Astrocyte (in vitro differentiated cells and primary cell): Measurements from ENCODE around the gene MARVELD3. TPM values are rescaled to one million over a fixed set of nuclear protein-coding genes. Genes with fewer than 3 reads are reported as not detected.

Experiments used
- DNase-seq: peaks from one replicate; pipeline ENCODE4 v3.0.0-alpha.2; 2010; ENCODE audit warnings: low read depth
- FAIRE-seq: peaks from 2 replicates; lab custom pipeline; 2011; peaks lifted over from hg19 to GRCh38; lab: Jason Lieb, UNC
- H2AFZ ChIP-seq: 2 replicates; pipeline ENCODE4 v1.6.0; 2012; ENCODE audit warnings: low read depth, low read length, inconsistent platforms
- H3K27ac ChIP-seq: 2 replicates; pipeline ENCODE4 v1.5.1; 2011; ENCODE audit warnings: low read depth, low read length, inconsistent platforms
- H3K27me3 ChIP-seq: 2 replicates; pipeline ENCODE4 v1.6.0; 2011; ENCODE audit warnings: low read length, inconsistent platforms; ENCODE audit not compliant: insufficient read depth
- H3K36me3 ChIP-seq: 2 replicates; pipeline ENCODE4 v1.5.1; 2011; ENCODE audit warnings: low read length, inconsistent platforms; ENCODE audit not compliant: insufficient read depth
- H3K4me1 ChIP-seq: 2 replicates; pipeline ENCODE4 v1.5.1; 2011; ENCODE audit warnings: low read length, inconsistent platforms; ENCODE audit not compliant: insufficient read depth
- H3K4me2 ChIP-seq: 2 replicates; pipeline ENCODE4 v1.6.0; 2012; ENCODE audit warnings: low read length, inconsistent platforms
- H3K4me3 ChIP-seq: 2 replicates; pipeline ENCODE4 v1.5.1; 2011; ENCODE audit warnings: low read depth, mild to moderate bottlenecking, low read length, inconsistent platforms; ENCODE audit not compliant: insufficient read depth
- H3K79me2 ChIP-seq: 2 replicates; pipeline ENCODE4 v1.6.0; 2012; ENCODE audit warnings: mild to moderate bottlenecking, low read length, inconsistent platforms; ENCODE audit not compliant: insufficient read depth
- H3K9ac ChIP-seq: 2 replicates; pipeline ENCODE4 v1.6.0; 2012; ENCODE audit warnings: mild to moderate bottlenecking, low read length, inconsistent platforms
- H3K9me3 ChIP-seq: 2 replicates; pipeline ENCODE4 v1.5.1; 2012; ENCODE audit warnings: low read depth, mild to moderate bottlenecking, low read length, inconsistent platforms; ENCODE audit not compliant: insufficient read depth
- H4K20me1 ChIP-seq: 2 replicates; pipeline ENCODE4 v1.6.0; 2012; ENCODE audit warnings: low read length, inconsistent platforms; ENCODE audit not compliant: insufficient read depth
- H3K27ac Mint-ChIP-seq: one replicate; pipeline ENCODE4 v1.8.0; 2021; ENCODE audit warnings: mild to moderate bottlenecking, mixed read lengths; ENCODE audit not compliant: unreplicated experiment
- H3K27me3 Mint-ChIP-seq: one replicate; pipeline ENCODE4 v1.8.0; 2021; ENCODE audit warnings: low read depth, mixed read lengths; ENCODE audit not compliant: unreplicated experiment
- H3K36me3 Mint-ChIP-seq: one replicate; pipeline ENCODE4 v1.8.0; 2021; ENCODE audit warnings: low read depth, mixed read lengths; ENCODE audit not compliant: unreplicated experiment
- H3K4me1 Mint-ChIP-seq: one replicate; pipeline ENCODE4 v1.8.0; 2021; ENCODE audit warnings: low read depth, mixed read lengths; ENCODE audit not compliant: unreplicated experiment
- H3K4me3 Mint-ChIP-seq: one replicate; pipeline ENCODE4 v1.8.0; 2021; ENCODE audit warnings: mild to moderate bottlenecking, moderate library complexity, mixed read lengths; ENCODE audit not compliant: unreplicated experiment
- H3K9me3 Mint-ChIP-seq: one replicate; pipeline ENCODE4 v1.8.0; 2021; ENCODE audit warnings: mild to moderate bottlenecking, mixed read lengths; ENCODE audit not compliant: unreplicated experiment
- EZH2 ChIP-seq: IDR thresholded peaks from 2 replicates; pipeline ENCODE4 v1.6.1; 2012; ENCODE audit warnings: mild to moderate bottlenecking, low read length, inconsistent platforms; ENCODE audit not compliant: insufficient read depth
- total RNA-seq: library from RNA; stranded (reverse); gene quantifications from 2 replicates; pipeline ENCODE4 v1.2.1, GENCODE V29; 2021
- TF ChIP-seq, protein P1 (sequence below): IDR thresholded peaks from 2 replicates; pipeline ENCODE4 v1.5.1; 2011; ENCODE audit warnings: low read depth, mild to moderate bottlenecking, inconsistent platforms, low read length, moderate library complexity; ENCODE audit not compliant: insufficient read depth

Gene MARVELD3
- total RNA-seq, 1 donor from 2014 or later = 1.4 TPM

DNA sequence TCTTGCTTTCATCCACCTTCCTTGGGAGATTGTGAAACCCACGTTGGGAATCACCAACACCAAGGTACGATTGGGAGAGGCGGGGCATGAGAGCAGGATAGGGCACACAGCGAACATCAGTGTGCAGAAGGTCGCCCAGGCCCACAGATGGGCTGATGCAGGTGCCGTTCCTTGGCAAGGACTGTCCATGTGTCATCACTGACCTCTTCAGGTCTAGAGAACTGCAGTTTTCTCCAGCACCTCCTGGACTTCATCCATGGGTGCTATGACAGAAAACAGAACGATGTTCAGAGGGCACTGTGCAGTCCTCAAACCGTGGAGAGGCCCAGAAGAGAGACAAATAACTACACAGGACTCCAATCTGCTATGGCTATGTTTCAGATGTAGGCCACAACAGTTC, 25.2 kb upstream of the MARVELD3 start:
- no peaks in the 10 kb centered on the region for H3K9me3 ChIP-seq
- H3K27ac Mint-ChIP-seq = peak overlapping the region; percentile 41
- no peaks in the 10 kb centered on the region for H3K4me1 ChIP-seq
- H3K4me1 Mint-ChIP-seq = peaks cover 2% of the 10 kb centered on the region
- H3K9ac ChIP-seq = no peak overlapping the region
- no peaks in the 10 kb centered on the region for H4K20me1 ChIP-seq
- H3K4me3 ChIP-seq = no peak overlapping the region
- TF ChIP-seq, protein P1, sequence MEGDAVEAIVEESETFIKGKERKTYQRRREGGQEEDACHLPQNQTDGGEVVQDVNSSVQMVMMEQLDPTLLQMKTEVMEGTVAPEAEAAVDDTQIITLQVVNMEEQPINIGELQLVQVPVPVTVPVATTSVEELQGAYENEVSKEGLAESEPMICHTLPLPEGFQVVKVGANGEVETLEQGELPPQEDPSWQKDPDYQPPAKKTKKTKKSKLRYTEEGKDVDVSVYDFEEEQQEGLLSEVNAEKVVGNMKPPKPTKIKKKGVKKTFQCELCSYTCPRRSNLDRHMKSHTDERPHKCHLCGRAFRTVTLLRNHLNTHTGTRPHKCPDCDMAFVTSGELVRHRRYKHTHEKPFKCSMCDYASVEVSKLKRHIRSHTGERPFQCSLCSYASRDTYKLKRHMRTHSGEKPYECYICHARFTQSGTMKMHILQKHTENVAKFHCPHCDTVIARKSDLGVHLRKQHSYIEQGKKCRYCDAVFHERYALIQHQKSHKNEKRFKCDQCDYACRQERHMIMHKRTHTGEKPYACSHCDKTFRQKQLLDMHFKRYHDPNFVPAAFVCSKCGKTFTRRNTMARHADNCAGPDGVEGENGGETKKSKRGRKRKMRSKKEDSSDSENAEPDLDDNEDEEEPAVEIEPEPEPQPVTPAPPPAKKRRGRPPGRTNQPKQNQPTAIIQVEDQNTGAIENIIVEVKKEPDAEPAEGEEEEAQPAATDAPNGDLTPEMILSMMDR = no peak
- no peak for TF ChIP-seq EZH2
- H3K27me3 Mint-ChIP-seq = peaks cover 9% of the 10 kb centered on the region
- H2AFZ ChIP-seq = no peak overlapping the region
- no peak for FAIRE-seq
- no peak overlapping the region for H3K4me3 Mint-ChIP-seq
- H3K79me2 ChIP-seq = no peaks in the 10 kb centered on the region
- H3K9me3 Mint-ChIP-seq = no peaks in the 10 kb centered on the region
- DNase-seq = no peak
- no peaks in the 10 kb centered on the region for H3K27me3 ChIP-seq
- H3K36me3 ChIP-seq = no peaks in the 10 kb centered on the region
- H3K36me3 Mint-ChIP-seq = no peaks in the 10 kb centered on the region
- no peak overlapping the region for H3K4me2 ChIP-seq
- no peak overlapping the region for H3K27ac ChIP-seq

DNA sequence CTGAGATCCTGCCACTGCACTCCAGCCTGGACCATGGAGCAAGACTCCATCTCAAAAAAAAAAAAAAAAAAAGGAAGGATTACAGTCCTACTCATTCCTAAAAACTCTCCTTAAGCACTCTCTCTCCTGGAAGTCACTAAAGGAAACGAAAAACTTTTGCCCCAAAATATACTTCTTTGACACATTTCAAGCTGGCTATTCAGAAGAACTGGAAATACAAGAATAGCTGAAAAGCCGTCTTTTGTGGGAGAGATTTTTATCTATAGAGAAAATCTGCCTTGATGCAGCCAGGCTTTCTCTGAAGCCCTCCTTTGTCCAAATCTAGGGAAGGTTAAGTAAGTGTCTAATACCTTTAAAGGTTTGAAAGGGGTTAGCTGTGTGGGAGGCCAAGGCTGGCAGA, 16.9 kb upstream of the MARVELD3 start:
- peaks cover 3% of the 10 kb centered on the region for H3K4me1 ChIP-seq
- no peak overlapping the region for H3K27ac ChIP-seq
- peaks cover 2% of the 10 kb centered on the region for H3K27me3 ChIP-seq
- DNase-seq (no peak), FAIRE-seq (no peak)
- H3K4me3 Mint-ChIP-seq = no peak overlapping the region
- no peaks in the 10 kb centered on the region for H3K36me3 Mint-ChIP-seq
- no peaks in the 10 kb centered on the region for H3K9me3 ChIP-seq
- no peak overlapping the region for H2AFZ ChIP-seq
- peaks cover 14% of the 10 kb centered on the region for H3K4me1 Mint-ChIP-seq
- H3K27me3 Mint-ChIP-seq = peaks cover under 1% of the 10 kb centered on the region
- no peaks in the 10 kb centered on the region for H3K9me3 Mint-ChIP-seq
- TF ChIP-seq, protein P1 = no peak
- no peak for TF ChIP-seq EZH2
- H4K20me1 ChIP-seq = no peaks in the 10 kb centered on the region
- no peak overlapping the region for H3K27ac Mint-ChIP-seq
- no peak overlapping the region for H3K9ac ChIP-seq
- no peak overlapping the region for H3K4me2 ChIP-seq
- no peak overlapping the region for H3K4me3 ChIP-seq
- H3K36me3 ChIP-seq = no peaks in the 10 kb centered on the region
- no peaks in the 10 kb centered on the region for H3K79me2 ChIP-seq

GRCh38 chr16:71610447-71610846, 15.5 kb upstream of the MARVELD3 start:
- Mint-ChIP-seq H3K36me3 (no peaks in the 10 kb centered on the region), H3K9me3 (no peaks in the 10 kb centered on the region), H3K4me3 (no peak overlapping the region), H3K27me3 (peaks cover 8% of the 10 kb centered on the region), H3K4me1 (peaks cover 14% of the 10 kb centered on the region), H3K27ac (no peak overlapping the region)
- Histone ChIP-seq H3K4me3 (no peak overlapping the region), H3K27ac (no peak overlapping the region), H3K9ac (no peak overlapping the region), H3K36me3 (no peaks in the 10 kb centered on the region), H3K4me1 (peaks cover 3% of the 10 kb centered on the region), H3K4me2 (no peak overlapping the region), H4K20me1 (no peaks in the 10 kb centered on the region), H3K27me3 (peaks cover 2% of the 10 kb centered on the region), H3K79me2 (no peaks in the 10 kb centered on the region), H2AFZ (no peak overlapping the region), H3K9me3 (no peaks in the 10 kb centered on the region)
- no peak for TF ChIP-seq EZH2
- TF ChIP-seq, protein P1 = no peak
- FAIRE-seq = no peak
- DNase-seq = no peak
